ENCODE results near the gene MAIP1. TPM values are rescaled to one million over a fixed set of nuclear protein-coding genes. Genes with fewer than 3 reads are reported as not detected.

The MAIP1 gene
- total RNA-seq: 11.7 TPM

GRCh38 chr2:199955339-199956061, at the start of gene MAIP1, which contains the start of gene TYW5:
MAIP1 (plus strand) TSS chr2:199955582; CDS start chr2:199955799, 217 bp downstream.
TYW5 (minus strand) TSS chr2:199955491; CDS start chr2:199955470, 21 bp downstream.
- Histone ChIP-seq H3K4me3 (peak within 1 kb of the TSS; percentile 91 to 92), H3K4me1 (peaks cover 9 to 18% of the 10 kb centered on the region in 2 donors), H3K27me3 (no peaks in the 10 kb centered on the region), H3K9me3 (no peaks in the 10 kb centered on the region), H3K27ac (peak within 1 kb of the TSS; percentile 80 to 90), H3K36me3 (peaks cover 2 to 17% of the 10 kb centered on the region in 2 donors)
- TF ChIP-seq CTCF (IDR thresholded peaks at IDR 0.05): peak in 1 of 3 experiments; percentile 17
- peak in 1 of 2 donors; percentile 89 for DNase-seq (ENCODE audit: low spot score in 2 of 2)
- intact Hi-C loops (cut with DNase I): no loop called here

- Histone ChIP-seq H3K4me3 (no peak overlapping the region), H3K9me3 (no peaks in the 10 kb centered on the region), H3K27ac (no peak overlapping the region), H3K27me3 (no peaks in the 10 kb centered on the region), H3K36me3 (no peaks in the 10 kb centered on the region), H3K4me1 (peaks cover 0 to 3% of the 10 kb centered on the region in 2 donors)
- no peak for DNase-seq (ENCODE audit: low spot score in 2 of 2)
- intact Hi-C loops (cut with DNase I): no loop called here
- TF ChIP-seq CTCF (IDR thresholded peaks at IDR 0.05): no peak
Measured at GRCh38 chr2:199907008-199907714, 48.2 kb upstream of the MAIP1 start.

- Histone ChIP-seq H3K4me3 (peak overlapping the region; percentile 84 to 85), H3K27me3 (no peaks in the 10 kb centered on the region), H3K4me1 (peaks cover 0 to 16% of the 10 kb centered on the region in 2 donors), H3K27ac (peak overlapping the region; percentile 95 to 98), H3K9me3 (no peaks in the 10 kb centered on the region), H3K36me3 (no peaks in the 10 kb centered on the region)
- TF ChIP-seq CTCF (IDR thresholded peaks at IDR 0.05): no peak
- intact Hi-C loops (cut with DNase I): loop anchor here (2.0 kb wide), 1 partner anchor 616 kb away; the partner anchor contains the start of gene SGO2
- no peak for DNase-seq (ENCODE audit: low spot score in 2 of 2)
Measured at GRCh38 chr2:199910338-199911051, 44.9 kb upstream of the MAIP1 start.

- H3K4me1 ChIP-seq: peaks cover 0 to 16% of the 10 kb centered on the region in 2 donors
Measured at GRCh38 chr2:199911052-199911876, 44.1 kb upstream of the MAIP1 start, which contains the start of gene C2orf69. C2orf69 (plus strand) TSS chr2:199911293; CDS start chr2:199911439, 146 bp downstream.

More at GRCh38 chr2:199911052-199911876, 44.1 kb upstream of the MAIP1 start, which contains the start of gene C2orf69:
- Histone ChIP-seq H3K27ac (peak within 1 kb of the TSS; percentile 95 to 98), H3K36me3 (peaks cover 0 to under 1% of the 10 kb centered on the region in 2 donors), H3K27me3 (no peaks in the 10 kb centered on the region), H3K4me3 (peak within 1 kb of the TSS; percentile 84 to 85), H3K9me3 (no peaks in the 10 kb centered on the region)
- no peak for TF ChIP-seq CTCF (IDR thresholded peaks at IDR 0.05)
- intact Hi-C loops (cut with DNase I): loop anchor here (2.0 kb wide), 1 partner anchor 616 kb away; the partner anchor contains the start of gene SGO2
- DNase-seq (ENCODE audit: low spot score in 2 of 2): peak; percentile 80 to 97

All from ascending aorta (tissue), 2 donors.